GM12874 (cell line): ENCODE measurements around the gene ETV3.

Experiments used
- CTCF ChIP-seq: IDR thresholded peaks from 2 replicates; pipeline ENCODE4 v1.5.1; 2011; ENCODE audit warnings: low read depth, mild to moderate bottlenecking, control low read depth, low read length, moderate library complexity; ENCODE audit not compliant: insufficient read depth

ETV3 gene

DNA sequence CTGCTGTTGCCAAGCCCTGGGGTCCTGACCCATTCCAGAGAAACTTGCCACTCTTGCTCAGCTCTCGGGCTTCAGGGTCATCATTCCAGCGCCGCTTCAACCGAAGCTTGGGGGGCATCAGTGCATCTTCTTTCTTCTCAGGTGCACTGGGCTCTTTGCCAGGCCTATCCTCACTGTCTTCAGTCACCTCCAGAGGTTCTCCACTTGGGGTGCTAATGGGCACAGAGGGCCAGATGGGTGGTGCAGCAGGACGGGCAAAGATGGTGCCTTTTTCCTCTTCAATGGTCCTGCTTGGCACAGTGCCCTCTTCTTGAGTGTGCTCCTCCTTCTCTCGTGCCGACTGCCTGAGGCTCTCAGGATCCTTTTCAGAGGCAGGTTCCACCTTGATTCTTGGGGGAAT is 13.3 kb downstream of the ETV3 start:
- TF ChIP-seq CTCF = peak; percentile 39; the same call in 1 of the 2 replicates

GRCh38 chr1:157119448-157119847 is 18.7 kb downstream of the ETV3 start:
- TF ChIP-seq CTCF = no peak

GRCh38 chr1:157119008-157119407 is 19.2 kb downstream of the ETV3 start:
- no peak for TF ChIP-seq CTCF

DNA sequence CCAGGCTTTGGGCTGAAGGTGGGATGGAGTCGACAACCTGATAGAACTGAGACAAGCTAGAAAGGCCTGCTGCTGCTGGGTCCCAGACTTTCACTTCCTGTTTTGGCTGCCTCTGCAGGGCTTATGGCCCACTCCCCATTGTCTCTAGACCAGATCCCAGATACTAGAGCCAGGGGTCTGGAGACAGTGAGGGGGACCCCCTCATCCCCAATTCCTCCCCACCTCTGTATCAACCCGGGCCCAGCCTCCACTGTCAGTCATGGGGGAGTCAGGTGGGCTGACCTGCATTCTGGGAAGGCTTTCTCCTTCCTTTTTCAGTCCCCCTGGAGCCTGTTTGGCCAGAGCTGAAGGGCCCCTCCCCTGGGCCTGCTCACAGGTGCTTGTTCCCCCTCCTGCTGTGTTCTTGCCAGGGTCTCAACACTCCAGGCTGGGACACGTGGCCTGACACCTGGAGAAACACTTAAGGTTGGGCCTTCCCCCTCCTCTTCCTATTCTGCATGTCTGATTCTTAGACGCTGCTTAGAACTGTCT is 20.6 kb downstream of the ETV3 start:
- no peak for TF ChIP-seq CTCF

DNA sequence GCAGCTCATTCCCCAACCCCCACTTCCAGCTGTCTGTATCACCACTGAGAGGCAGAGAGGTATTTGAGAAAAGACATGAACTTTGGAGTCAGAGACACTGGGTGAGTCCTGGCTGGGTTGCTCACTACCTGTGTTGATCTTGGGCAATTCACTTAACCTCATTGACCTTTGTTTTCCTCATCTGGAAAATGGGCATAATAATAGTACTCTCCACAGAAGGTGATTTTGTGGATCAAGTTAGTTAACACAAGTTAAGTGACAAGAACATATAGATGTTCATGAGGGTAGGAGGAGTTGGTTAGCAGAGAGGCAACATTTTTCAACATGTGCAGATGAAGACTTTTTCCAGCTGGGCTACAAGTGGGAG is 21.5 kb downstream of the ETV3 start:
- no peak for TF ChIP-seq CTCF

DNA sequence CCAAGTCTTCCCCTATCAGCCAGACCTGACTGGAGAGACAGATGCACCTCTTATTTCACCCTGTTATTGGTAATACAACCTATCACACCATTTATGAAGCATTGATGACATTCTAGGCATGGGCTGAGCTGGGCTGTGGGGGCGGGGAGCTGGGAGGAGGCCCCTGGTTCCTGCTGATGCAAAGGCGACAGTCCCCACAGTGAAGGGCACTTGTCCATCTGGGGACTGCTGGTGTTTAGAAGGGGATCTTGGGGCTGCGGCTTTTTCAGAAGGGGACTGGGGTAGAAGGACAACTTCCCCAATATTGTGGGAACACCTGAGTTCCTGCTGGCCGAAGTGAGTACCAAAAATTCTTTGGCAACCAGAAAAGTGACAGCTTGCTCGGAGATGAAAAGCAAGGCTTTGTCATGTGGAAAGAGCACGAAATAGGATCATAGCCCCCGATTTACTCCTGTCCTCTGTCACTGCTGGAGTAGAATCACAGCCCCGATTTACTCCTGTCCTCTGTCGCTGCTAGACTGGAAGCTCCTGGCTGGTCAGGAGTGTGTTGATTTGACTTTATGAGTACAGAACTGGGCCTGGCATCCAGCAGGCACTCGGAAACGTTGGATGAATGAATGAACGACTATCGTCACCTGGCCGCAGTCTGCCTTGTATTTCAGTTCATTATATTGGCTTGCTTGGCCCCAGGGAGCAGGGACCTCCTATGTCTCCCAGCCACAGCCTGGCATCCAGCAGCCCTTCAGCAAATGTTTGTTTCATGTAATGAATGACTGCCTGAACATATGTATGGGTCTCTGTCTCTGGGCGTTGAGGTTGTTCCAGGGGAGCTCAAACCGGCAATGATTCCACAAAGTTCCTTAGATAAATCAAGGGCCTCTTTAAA is 22.1 kb downstream of the ETV3 start:
- no peak for TF ChIP-seq CTCF

DNA sequence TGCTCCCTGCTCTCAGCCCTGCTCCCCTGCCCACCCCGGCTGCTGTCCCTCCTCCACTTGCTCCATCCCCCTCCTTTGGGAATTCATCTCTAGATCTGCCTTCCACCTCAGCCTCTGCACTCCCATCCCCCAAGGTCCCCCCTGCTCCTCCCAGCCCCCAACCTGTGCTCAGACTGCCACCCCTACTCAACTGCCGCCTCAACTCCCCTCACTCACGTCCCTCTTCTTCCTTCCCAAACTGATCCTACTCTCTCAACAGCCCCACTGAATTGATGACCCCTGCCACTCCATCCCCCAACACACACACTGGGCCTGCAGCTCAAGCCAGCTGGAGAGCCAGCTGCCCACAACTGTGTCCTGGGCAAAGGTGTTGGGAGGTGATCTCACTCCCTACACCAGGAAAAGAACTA is 22.8 kb downstream of the ETV3 start:
- TF ChIP-seq CTCF = no peak
